Stimulated activated CD8-positive, alpha-beta memory T cell treated with anti-CD3 and anti-CD28 coated beads, Interleukin-12 subunit alpha, Interleukin-12 subunit beta, amount 100 ng/mL, for 4 hours (primary cell): ENCODE data around the gene RFLNA.
"Not testable (repeated sequence)": the region's sequence is repeated elsewhere in the genome, so short reads cannot be mapped to it uniquely, and the experiment has no call there.

Experiments
- DNase-seq: peaks from one replicate; pipeline ENCODE4 v3.0.0-alpha.2; 2020; ENCODE audit warnings: low read depth

The RFLNA gene

GRCh38 chr12:124321556-124322270 lies 26.8 kb downstream of the RFLNA start:
- DNase-seq: no peak

- DNase-seq: no peak
Measured at GRCh38 chr12:124322271-124322998, 27.5 kb downstream of the RFLNA start.

- not testable (repeated sequence) for DNase-seq
Measured at GRCh38 chr12:124322999-124323328, 28.1 kb downstream of the RFLNA start.

DNA sequence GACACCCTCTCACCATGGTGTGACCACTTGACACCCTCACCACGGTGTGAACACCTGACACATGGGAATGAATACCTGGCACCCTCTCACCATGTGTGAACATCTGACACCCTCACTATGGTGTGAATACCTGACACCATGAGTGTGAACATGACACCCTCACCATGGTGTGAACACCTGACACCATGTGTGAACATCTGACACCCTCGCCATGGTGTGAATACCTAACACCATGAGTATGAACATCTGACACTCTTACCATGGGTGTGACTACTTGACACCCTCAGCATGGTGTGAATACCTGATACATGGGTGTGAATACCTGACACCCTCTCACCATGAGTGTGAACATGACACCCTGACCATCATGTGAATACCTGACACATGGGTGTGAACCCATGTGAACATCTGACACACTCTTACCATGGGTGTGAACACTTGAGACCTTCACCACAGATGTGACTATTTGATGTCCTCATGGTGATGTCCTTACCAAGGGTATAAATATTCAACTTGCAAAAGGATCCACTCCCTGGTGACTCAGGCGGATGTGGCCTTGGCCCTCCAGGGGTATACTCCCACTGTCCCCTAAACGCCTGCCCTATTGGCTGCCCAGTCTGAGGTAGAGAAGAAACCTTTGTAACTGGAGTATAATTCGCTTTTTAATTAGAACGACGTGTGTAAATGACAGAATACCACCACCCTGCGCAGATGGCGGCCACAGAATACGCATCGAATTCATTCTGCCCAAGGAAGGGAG lies 29.1 kb downstream of the RFLNA start:
- DNase-seq: no peak

GRCh38 chr12:124324803-124325705 lies 30.2 kb downstream of the RFLNA start:
- DNase-seq: no peak

GRCh38 chr12:124326104-124326503 lies 31.2 kb downstream of the RFLNA start:
- DNase-seq: no peak

- DNase-seq: no peak
Measured at GRCh38 chr12:124326871-124327270, 32.0 kb downstream of the RFLNA start.

DNA sequence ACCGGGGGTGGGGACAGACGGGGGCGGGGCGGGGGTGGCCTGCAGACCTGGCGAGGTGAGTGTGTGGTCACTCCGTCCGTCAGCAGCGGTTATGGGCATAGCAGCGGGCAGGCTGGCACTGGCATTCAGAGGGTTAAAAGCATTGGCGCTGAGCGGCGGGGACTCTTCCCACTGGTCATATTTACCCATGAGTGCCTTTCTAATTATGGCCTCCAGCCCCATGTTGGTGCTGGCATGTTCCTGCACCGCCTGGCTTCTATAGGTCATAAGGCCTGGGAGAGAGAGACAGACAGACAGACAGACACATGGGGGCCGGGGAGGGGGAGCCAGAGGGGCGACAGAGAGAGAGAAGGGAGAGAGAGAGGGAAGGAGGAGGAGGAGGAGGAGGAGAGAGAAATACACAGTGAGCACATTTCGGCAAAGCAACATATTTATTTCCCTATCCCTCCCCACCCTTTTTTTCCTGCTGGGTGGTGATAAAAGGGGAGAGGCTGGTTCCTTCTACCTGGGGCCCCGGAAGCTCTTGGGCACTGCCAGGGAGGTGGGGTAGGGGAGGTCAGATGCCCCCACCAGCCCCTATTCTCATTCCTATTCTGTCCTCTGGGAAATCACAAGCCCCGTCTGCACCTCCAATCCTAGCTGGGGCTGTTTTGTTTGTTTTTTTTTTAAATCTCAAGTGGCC lies 32.6 kb downstream of the RFLNA start:
- no peak for DNase-seq

GRCh38 chr12:124328116-124328515 lies 33.2 kb downstream of the RFLNA start:
- DNase-seq: no peak

- no peak for DNase-seq
Measured at GRCh38 chr12:124328636-124329035, 33.7 kb downstream of the RFLNA start.

DNA sequence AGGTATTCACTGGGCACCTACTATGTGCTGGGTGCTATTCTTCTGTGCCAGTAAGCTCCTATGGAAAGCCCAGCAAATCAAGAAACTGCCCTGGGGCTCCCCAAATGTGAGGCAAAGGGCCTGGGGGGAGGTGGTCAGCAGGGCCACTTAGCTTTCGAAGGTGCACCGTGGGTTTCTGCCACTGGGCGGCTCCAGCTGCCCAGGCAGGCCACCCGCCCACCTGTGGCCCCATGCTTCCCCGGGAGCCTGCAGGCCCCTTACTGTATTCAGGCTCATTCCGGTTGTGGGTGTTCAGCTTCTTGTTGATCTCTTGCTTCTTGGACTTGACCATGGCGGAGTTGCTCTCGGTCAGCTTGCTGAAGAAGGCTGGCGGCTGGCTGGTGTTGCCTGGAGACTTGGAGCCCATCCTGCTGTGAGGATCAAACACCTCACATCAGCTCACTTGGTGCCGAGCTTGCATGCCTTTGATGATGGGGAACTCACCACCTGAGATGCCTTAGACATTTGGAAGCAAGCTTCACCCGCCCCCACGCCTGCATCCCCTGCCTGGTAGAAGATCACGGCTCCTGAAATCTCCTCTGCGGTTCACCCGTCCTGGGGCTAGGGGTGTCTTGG lies 37.3 kb downstream of the RFLNA start:
- no peak for DNase-seq

- no peak for DNase-seq
Measured at GRCh38 chr12:124332900-124333299, 38.0 kb downstream of the RFLNA start.

DNA sequence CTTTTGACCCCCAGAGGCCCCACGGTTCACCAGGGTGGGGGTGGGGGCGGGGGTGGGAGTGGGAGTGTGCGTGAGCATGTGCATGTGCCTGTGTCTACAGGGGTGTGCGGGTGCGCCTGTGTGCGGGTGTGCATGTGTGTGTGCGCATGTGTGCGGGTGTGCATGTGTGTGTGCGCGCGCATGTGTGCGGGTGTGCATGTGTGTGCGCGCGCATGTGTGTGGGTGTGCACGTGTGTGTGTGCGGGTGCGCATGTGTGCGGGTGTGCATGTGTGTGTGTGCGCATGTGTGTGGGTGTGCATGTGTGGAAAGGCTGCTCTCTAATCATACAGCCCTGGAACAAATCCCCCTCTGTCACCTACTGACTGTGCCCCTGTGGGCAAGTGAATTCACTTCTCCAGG lies 38.8 kb downstream of the RFLNA start:
- DNase-seq: no peak

DNA sequence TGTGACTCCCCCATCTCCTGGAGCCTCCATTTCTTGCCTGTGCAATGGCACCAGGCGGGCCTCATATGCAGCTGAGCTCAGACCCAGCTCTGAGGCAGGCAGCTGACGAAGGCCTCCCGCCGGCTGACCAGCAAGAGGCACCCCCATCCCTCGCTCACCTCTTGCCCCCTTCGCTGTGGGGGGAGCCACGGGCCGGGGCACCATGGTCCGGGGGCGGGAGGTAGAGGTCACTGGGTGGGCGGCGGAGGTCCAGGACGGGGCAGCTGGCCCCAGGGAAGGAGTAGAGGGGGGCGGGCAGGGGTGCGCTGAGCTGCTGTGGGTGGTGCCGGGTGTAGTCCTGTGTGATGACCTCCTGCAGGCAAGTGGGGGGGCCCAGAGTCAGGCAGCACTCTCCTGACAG lies 39.4 kb downstream of the RFLNA start:
- DNase-seq: no peak

DNA sequence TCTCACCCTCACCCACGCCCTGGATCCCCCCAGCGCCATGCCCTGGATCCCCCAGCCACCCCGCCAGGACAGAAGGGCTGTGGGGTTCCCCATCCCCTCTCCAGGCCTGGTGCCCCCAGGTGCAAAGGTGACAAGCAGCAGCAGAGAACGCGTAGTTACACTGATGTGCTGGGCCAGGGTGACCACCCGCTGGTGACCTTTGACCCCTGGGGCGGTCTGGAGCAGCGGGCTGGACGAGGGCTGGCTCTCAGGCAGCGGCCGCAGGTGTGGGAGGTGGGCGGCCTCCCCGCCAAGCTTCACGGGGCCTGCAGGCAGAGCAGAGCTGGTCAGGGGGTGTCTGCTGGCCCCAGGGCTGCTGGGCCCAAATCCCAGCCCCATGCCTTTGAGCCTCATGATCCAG lies 40.1 kb downstream of the RFLNA start:
- no peak for DNase-seq

DNA sequence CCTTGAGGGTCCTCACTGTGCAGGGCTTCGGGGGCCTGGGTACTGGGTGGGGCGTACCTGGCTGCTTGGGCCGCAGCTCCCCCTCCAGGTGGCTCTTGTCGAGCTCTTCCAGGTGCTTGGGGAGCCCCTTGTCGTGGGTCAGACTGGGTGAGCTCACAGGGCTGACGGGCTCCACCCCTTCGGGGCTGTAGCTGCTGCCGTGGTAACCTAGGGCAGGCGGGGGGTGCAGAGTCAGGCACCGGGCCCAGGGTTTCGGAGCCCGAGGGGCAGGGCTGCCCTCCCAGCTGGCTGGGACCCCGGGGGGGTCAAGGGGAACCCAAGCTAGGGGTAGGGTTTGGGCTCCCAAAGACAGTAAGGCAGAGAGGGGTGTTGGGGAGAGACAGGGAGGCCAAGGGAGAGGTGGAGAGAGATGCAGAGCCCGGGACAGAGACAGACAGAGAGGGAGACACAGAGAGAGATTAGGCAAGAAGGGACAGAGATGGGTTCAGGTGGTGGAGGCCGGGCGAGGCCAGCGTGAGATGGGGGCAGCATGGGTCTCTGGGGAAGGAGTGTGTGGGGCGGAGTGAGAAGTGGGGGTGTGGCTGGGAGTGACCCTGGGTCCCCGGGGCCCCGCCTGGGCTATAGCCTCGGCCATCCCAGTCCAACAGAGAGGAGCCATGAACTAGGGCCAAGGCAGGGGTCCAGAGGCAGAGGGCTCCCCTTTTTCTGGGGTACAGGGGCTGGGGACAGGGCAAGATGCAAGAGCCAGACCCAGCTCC lies 40.7 kb downstream of the RFLNA start:
- no peak for DNase-seq

DNA sequence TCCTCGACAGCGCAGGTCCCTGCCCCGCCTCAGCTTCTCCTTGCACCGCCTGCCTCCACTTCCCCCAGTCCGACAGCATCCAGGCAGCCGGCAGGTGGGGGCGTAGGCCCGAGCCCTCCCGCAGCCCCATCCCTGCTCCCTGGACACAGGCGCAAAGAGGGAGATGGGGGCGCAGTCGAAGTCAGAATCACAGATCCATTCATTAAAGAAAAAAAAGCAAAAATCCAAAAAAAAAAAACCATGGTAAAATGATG lies 41.2 kb downstream of the RFLNA start:
- no peak for DNase-seq

GRCh38 chr12:124336742-124337520 lies 42.0 kb downstream of the RFLNA start:
- no peak for DNase-seq

DNA sequence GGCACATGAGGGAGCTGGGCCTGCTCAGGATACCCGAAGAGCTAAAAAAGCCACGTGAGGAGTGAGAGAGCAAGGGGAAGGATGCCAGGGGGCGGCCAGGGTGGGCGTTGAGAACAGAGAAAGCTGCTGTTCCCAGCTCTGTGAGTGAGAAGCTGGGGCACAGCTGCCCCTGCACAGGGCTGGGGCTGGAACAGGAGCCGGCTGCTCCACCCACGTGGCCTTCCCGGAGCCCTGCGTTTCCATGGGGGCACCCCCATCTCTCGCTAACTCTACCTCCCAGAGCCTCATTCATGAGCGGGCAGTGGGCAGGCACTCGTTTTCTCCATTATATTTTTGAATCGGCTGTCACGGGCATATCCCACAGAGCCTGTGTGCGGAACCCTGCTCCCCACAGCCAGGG lies 42.7 kb downstream of the RFLNA start:
- DNase-seq: no peak

GRCh38 chr12:124338448-124338847 lies 43.6 kb downstream of the RFLNA start:
- no peak for DNase-seq
